ENCODE data around the gene ANKS1B. TPM values are rescaled to one million over a fixed set of nuclear protein-coding genes. Genes with fewer than 3 reads are reported as not detected.

The ANKS1B gene
- total and polyA plus RNA-seq, 4 donors: 0.03 to 3.4 (median 0.53) TPM

GRCh38 chr12:98721204-98721702 lies 1263.5 kb downstream of the ANKS1B start:
- Histone ChIP-seq H3K9me3 (ENCODE audit: control insufficient read depth in 4 of 4, low read length in 3 of 4) (no peaks in the 10 kb centered on the region), H3K4me1 (ENCODE audit: control insufficient read depth in 4 of 4, insufficient read depth in 4 of 4, low read length in 3 of 4) (no peaks in the 10 kb centered on the region), H3K27me3 (ENCODE audit: control insufficient read depth in 4 of 4, insufficient read depth in 4 of 4, low read length in 3 of 4) (no peaks in the 10 kb centered on the region), H3K36me3 (ENCODE audit: control insufficient read depth in 4 of 4, insufficient read depth in 3 of 4, low read depth in 1 of 4, low read length in 3 of 4) (peaks cover 0 to 17% (median 12%) of the 10 kb centered on the region in 4 donors), H3K27ac (ENCODE audit: low read depth in 1 of 2, low read length in 2 of 2) (no peak overlapping the region), H3K4me3 (ENCODE audit: low read depth in 1 of 3, low read length in 3 of 3) (no peak overlapping the region), H3K9ac (ENCODE audit: low read depth in 1 of 2, low read length in 2 of 2) (no peak overlapping the region)
- 91% methylated on average over 2 of the region's 2 CpGs for WGBS
- no peak for DNase-seq (ENCODE audit: low spot score)
- no peak for TF ChIP-seq RAD21 (IDR thresholded peaks at IDR 0.05)
- no peak for TF ChIP-seq TAF1 (conservative IDR thresholded peaks at IDR 0.05)
- TF ChIP-seq JUND (IDR thresholded peaks at IDR 0.05): no peak
- TF ChIP-seq, protein P1, sequence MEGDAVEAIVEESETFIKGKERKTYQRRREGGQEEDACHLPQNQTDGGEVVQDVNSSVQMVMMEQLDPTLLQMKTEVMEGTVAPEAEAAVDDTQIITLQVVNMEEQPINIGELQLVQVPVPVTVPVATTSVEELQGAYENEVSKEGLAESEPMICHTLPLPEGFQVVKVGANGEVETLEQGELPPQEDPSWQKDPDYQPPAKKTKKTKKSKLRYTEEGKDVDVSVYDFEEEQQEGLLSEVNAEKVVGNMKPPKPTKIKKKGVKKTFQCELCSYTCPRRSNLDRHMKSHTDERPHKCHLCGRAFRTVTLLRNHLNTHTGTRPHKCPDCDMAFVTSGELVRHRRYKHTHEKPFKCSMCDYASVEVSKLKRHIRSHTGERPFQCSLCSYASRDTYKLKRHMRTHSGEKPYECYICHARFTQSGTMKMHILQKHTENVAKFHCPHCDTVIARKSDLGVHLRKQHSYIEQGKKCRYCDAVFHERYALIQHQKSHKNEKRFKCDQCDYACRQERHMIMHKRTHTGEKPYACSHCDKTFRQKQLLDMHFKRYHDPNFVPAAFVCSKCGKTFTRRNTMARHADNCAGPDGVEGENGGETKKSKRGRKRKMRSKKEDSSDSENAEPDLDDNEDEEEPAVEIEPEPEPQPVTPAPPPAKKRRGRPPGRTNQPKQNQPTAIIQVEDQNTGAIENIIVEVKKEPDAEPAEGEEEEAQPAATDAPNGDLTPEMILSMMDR (IDR thresholded peaks at IDR 0.05; ENCODE audit: low read depth, low read length, missing input control): no peak
- no peak for TF ChIP-seq EGR1 (IDR thresholded peaks at IDR 0.05; ENCODE audit: low read depth in 2 of 2)
- TF ChIP-seq RXRA (IDR thresholded peaks at IDR 0.05): no peak
- no peak for TF ChIP-seq YY1 (IDR thresholded peaks at IDR 0.05)

DNA sequence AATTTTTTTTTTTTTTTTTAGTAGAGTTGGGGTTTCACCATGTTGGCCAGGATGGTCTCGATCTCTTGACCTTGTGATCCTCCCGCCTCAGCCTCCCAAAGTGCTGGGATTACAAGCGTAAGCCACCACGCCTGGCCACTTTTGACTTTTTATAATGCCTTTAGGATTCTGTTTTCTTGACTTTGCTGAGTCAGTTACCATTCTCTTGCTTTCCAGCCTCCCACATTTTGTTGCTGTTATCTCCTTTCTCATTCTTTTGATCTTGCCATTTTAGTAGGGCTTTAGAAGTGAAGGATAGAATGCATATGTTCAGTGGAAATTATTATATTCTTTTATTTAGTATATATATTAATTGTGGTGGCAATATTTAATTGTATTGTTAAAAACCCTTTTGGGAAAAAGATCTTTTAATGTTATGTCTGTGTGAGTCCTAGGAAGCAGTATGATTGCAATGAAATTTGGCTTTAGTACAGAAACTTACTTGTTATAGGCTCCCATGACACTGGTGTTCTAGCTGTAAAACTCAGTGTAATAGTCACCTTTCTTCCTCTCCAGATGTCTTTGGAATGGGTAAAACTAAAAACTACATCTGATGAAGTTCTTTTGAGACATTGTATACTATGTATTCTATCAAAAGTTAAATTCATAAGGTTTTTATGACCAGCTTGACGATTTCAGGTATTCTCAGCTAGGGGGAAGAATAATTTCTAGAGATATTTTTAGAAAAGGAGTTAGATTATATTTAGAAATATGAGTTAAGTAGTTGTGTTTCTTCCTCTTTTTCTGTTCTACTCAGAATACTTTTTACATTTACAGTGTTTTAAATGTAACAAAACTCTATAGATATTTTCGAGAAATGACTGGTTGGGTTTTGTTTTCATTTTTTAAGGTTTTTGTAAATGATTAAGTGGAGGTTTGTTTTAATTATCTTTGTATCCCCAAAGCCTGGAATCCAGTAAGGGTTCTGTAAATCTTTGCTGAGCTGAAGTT lies 1264.9 kb downstream of the ANKS1B start:
- 96% methylated on average over 6 of the region's 6 CpGs for WGBS
- DNase-seq (ENCODE audit: low spot score): no peak
- Histone ChIP-seq H3K9ac (ENCODE audit: low read depth in 1 of 2, low read length in 2 of 2) (no peak overlapping the region), H3K27ac (ENCODE audit: low read depth in 1 of 2, low read length in 2 of 2) (no peak overlapping the region), H3K36me3 (ENCODE audit: control insufficient read depth in 4 of 4, insufficient read depth in 3 of 4, low read depth in 1 of 4, low read length in 3 of 4) (peaks cover 0 to 9% (median 8%) of the 10 kb centered on the region in 4 donors), H3K27me3 (ENCODE audit: control insufficient read depth in 4 of 4, insufficient read depth in 4 of 4, low read length in 3 of 4) (no peaks in the 10 kb centered on the region), H3K4me1 (ENCODE audit: control insufficient read depth in 4 of 4, insufficient read depth in 4 of 4, low read length in 3 of 4) (no peaks in the 10 kb centered on the region), H3K9me3 (ENCODE audit: control insufficient read depth in 4 of 4, low read length in 3 of 4) (no peaks in the 10 kb centered on the region), H3K4me3 (ENCODE audit: low read depth in 1 of 3, low read length in 3 of 3) (no peak overlapping the region)
- no peak for TF ChIP-seq JUND (IDR thresholded peaks at IDR 0.05)
- TF ChIP-seq NR2F2 (IDR thresholded peaks at IDR 0.05): no peak
- no peak for TF ChIP-seq HNF4A (conservative IDR thresholded peaks at IDR 0.05)

DNA sequence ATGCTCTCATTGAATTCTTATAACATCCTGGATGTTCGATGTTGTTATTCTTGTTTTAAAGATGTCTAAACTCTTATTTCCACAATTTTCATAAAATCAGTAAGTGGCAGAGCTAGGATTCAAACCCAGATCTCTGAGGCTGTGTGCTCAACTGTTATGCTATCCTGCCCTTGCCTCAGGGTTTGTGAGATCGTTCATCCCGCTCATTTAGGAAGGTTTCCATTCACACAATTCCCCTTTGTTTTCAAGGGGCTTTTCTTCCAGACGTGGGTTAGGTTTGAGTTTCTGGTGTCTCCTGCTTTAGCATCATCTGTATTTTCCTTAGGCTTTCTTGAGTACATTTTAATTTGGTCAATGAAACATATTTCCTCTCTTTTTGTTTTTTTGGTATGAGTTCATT lies 1270.3 kb downstream of the ANKS1B start:
- Histone ChIP-seq H3K4me3 (ENCODE audit: low read depth in 1 of 3, low read length in 3 of 3) (no peak overlapping the region), H3K27ac (ENCODE audit: low read depth in 1 of 2, low read length in 2 of 2) (no peak overlapping the region), H3K4me1 (ENCODE audit: control insufficient read depth in 4 of 4, insufficient read depth in 4 of 4, low read length in 3 of 4) (no peaks in the 10 kb centered on the region), H3K27me3 (ENCODE audit: control insufficient read depth in 4 of 4, insufficient read depth in 4 of 4, low read length in 3 of 4) (no peaks in the 10 kb centered on the region), H3K9me3 (ENCODE audit: control insufficient read depth in 4 of 4, low read length in 3 of 4) (no peaks in the 10 kb centered on the region), H3K36me3 (ENCODE audit: control insufficient read depth in 4 of 4, insufficient read depth in 3 of 4, low read depth in 1 of 4, low read length in 3 of 4) (peaks cover 0 to 15% (median 7%) of the 10 kb centered on the region in 4 donors), H3K9ac (ENCODE audit: low read depth in 1 of 2, low read length in 2 of 2) (no peak overlapping the region)
- 91% methylated on average over 4 of the region's 4 CpGs for WGBS
- no peak for DNase-seq (ENCODE audit: low spot score)
- no peak for TF ChIP-seq HNF4G (IDR thresholded peaks at IDR 0.05)
- TF ChIP-seq, protein P2, sequence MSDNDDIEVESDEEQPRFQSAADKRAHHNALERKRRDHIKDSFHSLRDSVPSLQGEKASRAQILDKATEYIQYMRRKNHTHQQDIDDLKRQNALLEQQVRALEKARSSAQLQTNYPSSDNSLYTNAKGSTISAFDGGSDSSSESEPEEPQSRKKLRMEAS (IDR thresholded peaks at IDR 0.05): no peak
- TF ChIP-seq JUND (IDR thresholded peaks at IDR 0.05): no peak
- TF ChIP-seq YY1 (IDR thresholded peaks at IDR 0.05): no peak
- no peak for TF ChIP-seq EGR1 (IDR thresholded peaks at IDR 0.05; ENCODE audit: low read depth in 2 of 2)
- TF ChIP-seq REST (IDR thresholded peaks at IDR 0.05): no peak
- no peak for TF ChIP-seq RXRA (IDR thresholded peaks at IDR 0.05)
- no peak for TF ChIP-seq FOXA1 (IDR thresholded peaks at IDR 0.05)
- TF ChIP-seq ATF3 (IDR thresholded peaks at IDR 0.05): no peak
- no peak for TF ChIP-seq FOXA2 (IDR thresholded peaks at IDR 0.05)
- TF ChIP-seq TAF1 (conservative IDR thresholded peaks at IDR 0.05): no peak
- no peak for TF ChIP-seq RAD21 (IDR thresholded peaks at IDR 0.05)
- TF ChIP-seq, protein P3, sequence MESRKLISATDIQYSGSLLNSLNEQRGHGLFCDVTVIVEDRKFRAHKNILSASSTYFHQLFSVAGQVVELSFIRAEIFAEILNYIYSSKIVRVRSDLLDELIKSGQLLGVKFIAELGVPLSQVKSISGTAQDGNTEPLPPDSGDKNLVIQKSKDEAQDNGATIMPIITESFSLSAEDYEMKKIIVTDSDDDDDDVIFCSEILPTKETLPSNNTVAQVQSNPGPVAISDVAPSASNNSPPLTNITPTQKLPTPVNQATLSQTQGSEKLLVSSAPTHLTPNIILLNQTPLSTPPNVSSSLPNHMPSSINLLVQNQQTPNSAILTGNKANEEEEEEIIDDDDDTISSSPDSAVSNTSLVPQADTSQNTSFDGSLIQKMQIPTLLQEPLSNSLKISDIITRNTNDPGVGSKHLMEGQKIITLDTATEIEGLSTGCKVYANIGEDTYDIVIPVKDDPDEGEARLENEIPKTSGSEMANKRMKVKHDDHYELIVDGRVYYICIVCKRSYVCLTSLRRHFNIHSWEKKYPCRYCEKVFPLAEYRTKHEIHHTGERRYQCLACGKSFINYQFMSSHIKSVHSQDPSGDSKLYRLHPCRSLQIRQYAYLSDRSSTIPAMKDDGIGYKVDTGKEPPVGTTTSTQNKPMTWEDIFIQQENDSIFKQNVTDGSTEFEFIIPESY (IDR thresholded peaks at IDR 0.05): no peak
- TF ChIP-seq HNF4A (conservative IDR thresholded peaks at IDR 0.05): no peak
